Mononuclear cell (primary cell): ENCODE results near the gene RASGEF1B. TPM values are rescaled to one million over a fixed set of nuclear protein-coding genes. Genes with fewer than 3 reads are reported as not detected.
"Not testable (repeated sequence)": the region's sequence is repeated elsewhere in the genome, so short reads cannot be mapped to it uniquely, and the experiment has no call there.

ENCODE experiments used
- H3K27me3 ChIP-seq: 2 replicates; pipeline ENCODE4 v1.6.0; 2011; ENCODE audit warnings: low read length, control low read depth; ENCODE audit not compliant: insufficient read depth
- H3K4me1 ChIP-seq: 2 replicates; pipeline ENCODE4 v1.5.1; 2011; ENCODE audit warnings: mild to moderate bottlenecking, low read length, control low read depth; ENCODE audit not compliant: insufficient read depth
- H3K4me3 ChIP-seq: 2 replicates; pipeline ENCODE4 v1.5.1; 2011; ENCODE audit warnings: mild to moderate bottlenecking, low read length, moderate library complexity
- H3K9me3 ChIP-seq: 2 replicates; pipeline ENCODE4 v1.5.1; 2011; ENCODE audit warnings: low read depth, mild to moderate bottlenecking, control low read depth, low read length
- total RNA-seq: library from RNA; depleted of rRNA; stranded (reverse); fragments of >200 nt; gene quantifications from one replicate; pipeline ENCODE4 v1.2.3, GENCODE V29; 2012

RASGEF1B gene
- total RNA-seq, 1 donor: 270 TPM

GRCh38 chr4:81482326-81482725 lies 10.6 kb upstream of the RASGEF1B start:
- Histone ChIP-seq H3K27me3 (no peaks in the 10 kb centered on the region), H3K4me1 (peaks cover 6% of the 10 kb centered on the region), H3K4me3 (no peak overlapping the region), H3K9me3 (no peaks in the 10 kb centered on the region)

GRCh38 chr4:81481151-81481550 lies 9.4 kb upstream of the RASGEF1B start:
- H3K27me3 ChIP-seq: no peaks in the 10 kb centered on the region
- H3K4me1 ChIP-seq: peaks cover 6% of the 10 kb centered on the region
- H3K9me3 ChIP-seq: no peaks in the 10 kb centered on the region

GRCh38 chr4:81479573-81479972 lies 7.9 kb upstream of the RASGEF1B start:
- H3K4me3 ChIP-seq, H3K4me1 ChIP-seq, H3K27me3 ChIP-seq, H3K9me3 ChIP-seq: not testable (repeated sequence)

More at GRCh38 chr4:81481151-81481550, 9.4 kb upstream of the RASGEF1B start:
- H3K4me3 ChIP-seq: no peak overlapping the region

DNA sequence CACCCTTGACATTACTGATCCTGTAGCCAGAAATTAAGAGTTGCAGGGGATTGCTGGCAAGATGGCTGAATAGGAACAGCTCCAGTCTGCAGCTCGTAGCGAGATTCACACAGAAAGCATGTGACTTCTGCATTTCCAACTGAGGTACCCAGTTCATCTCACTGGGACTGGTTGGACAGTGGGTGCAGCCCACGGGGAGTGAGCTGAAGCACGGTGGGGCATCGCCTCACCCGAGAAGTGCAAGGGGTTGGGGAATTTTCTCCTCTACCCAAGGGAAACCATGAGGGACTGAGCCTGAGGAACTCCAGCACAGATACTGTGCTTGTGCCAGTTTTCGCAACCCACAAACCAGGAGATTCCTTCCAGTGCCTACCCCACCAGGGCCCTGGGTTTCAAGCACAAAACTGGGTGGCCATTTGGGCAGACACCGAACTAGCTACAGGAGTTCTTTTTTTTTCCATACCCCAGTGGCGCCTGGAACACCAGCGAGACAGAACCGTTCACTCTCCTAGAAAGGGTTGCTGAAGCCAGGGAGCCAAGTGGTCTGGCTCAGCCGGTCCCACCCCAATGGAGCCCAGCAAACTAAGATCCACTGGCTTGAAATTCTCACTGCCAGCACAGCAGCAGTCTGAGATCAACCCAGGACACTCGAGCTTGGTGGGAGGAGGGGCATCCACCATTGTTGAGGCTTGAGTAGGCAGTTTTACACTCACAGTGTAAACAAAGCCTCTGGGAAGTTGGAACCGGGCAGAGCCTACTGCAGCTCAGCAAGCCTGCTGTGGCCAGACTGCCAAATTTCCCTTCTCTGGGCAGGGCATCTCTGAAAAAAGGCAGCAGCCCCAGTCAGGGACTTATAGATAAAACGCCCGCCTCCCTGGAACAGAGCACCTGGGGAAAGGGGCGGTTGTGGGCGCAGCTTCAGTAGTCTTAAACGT lies 1.9 kb upstream of the RASGEF1B start:
- H3K4me3 ChIP-seq: not testable (repeated sequence)

GRCh38 chr4:81472281-81473182 lies 825 bp upstream of the RASGEF1B start:
- H3K9me3 ChIP-seq: no peaks in the 10 kb centered on the region
- H3K4me3 ChIP-seq: peak overlapping the region; percentile 79
- no peaks in the 10 kb centered on the region for H3K27me3 ChIP-seq
- peaks cover 31% of the 10 kb centered on the region for H3K4me1 ChIP-seq

More for the DNA sequence above, 1.9 kb upstream of the RASGEF1B start:
- not testable (repeated sequence) for H3K27me3 ChIP-seq, H3K9me3 ChIP-seq
- peaks cover 30% of the 10 kb centered on the region for H3K4me1 ChIP-seq

DNA sequence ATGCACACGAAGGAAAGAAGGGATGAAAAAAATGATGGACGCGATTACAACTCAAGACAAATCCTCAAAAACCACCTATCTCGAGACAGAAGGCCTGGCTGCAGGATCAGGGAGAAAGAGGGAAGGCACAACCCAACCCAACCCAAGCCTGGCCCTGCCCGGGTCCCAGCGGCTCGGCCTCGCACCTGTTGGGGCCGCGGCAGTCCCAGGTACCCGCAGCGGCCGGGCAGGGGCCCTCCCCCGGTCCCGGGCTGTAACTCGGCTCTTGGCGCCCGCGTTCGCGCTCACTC lies 464 bp downstream of the RASGEF1B start:
- no peaks in the 10 kb centered on the region for H3K9me3 ChIP-seq
- peaks cover 31% of the 10 kb centered on the region for H3K4me1 ChIP-seq
- H3K27me3 ChIP-seq: no peaks in the 10 kb centered on the region
- peak overlapping the region; percentile 79 for H3K4me3 ChIP-seq

- no peaks in the 10 kb centered on the region for H3K27me3 ChIP-seq
- no peaks in the 10 kb centered on the region for H3K9me3 ChIP-seq
- peak overlapping the region; percentile 79 for H3K4me3 ChIP-seq
- peaks cover 31% of the 10 kb centered on the region for H3K4me1 ChIP-seq
These were observed 1.0 kb downstream of the RASGEF1B start for GRCh38 chr4:81470456-81471297.

DNA sequence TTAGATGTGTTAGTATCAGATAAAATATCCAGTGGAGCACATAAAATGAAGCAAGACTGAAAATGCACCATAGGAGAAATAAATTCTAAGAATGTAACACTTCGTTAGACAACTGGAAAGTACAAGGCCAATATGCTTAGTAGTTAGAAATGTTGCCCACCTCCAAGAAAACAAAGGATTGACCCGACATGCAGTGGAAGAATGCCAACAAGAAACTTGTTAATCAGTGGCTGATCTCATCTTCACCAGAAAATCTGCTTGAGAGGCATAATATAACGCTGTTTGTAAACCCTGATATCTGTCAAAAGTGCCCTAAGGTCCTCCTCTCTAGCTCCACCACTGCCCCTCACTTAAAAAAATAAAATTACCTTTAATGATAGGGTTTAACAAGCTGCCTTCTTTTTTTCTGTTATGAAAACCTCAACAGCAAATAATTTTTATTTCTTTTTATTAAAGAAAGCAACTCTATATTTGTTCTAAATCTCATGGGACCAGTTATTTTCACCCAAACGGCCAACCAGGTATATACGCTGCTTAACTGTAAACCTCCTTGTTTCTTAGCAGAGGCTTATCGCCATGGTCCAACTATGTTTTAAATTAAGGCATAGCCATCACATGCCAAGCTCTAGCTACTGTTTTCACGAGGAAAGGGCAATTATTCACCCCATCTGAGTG lies 1.8 kb downstream of the RASGEF1B start:
- H3K4me1 ChIP-seq: peaks cover 31% of the 10 kb centered on the region
- H3K4me3 ChIP-seq: peak overlapping the region; percentile 79
- no peaks in the 10 kb centered on the region for H3K9me3 ChIP-seq
- H3K27me3 ChIP-seq: no peaks in the 10 kb centered on the region

DNA sequence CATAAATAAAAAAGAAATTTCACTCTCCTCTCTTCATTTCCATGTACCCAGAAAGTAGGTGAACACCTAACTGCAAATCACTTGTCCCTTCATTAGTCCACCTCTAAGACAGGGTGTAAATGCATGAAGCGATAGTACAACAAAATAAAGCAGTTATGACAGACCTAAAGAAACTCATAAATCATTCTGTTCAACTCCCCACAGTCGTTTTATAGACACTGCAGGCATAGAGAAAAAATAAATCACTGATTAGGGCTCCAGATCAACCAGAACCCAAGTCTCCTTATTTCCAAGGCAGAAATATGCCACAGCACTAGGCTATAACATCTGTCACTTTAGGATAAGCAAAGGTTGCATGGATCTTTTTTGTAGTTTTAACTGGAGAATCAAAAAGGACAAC lies 3.0 kb downstream of the RASGEF1B start:
- H3K4me3 ChIP-seq: no peak overlapping the region
- peaks cover 31% of the 10 kb centered on the region for H3K4me1 ChIP-seq
- H3K9me3 ChIP-seq: no peaks in the 10 kb centered on the region
- H3K27me3 ChIP-seq: no peaks in the 10 kb centered on the region

DNA sequence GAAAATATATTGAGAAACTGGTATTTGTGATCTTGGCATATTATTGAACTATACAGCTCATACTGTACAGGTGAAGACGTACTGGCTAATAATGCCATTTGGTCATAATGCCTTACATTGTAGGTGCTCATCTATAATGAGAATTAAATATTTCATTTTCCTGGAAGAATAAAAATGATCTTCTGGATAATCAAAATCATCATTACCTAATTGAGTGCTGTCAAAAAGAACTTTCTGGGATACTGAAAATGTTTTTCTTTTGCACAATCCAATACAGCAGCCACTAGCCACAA lies 4.1 kb downstream of the RASGEF1B start:
- Histone ChIP-seq H3K4me1 (peaks cover 21% of the 10 kb centered on the region), H3K9me3 (no peaks in the 10 kb centered on the region), H3K27me3 (no peaks in the 10 kb centered on the region), H3K4me3 (no peak overlapping the region)

- Histone ChIP-seq H3K4me1 (peaks cover 17% of the 10 kb centered on the region), H3K9me3 (no peaks in the 10 kb centered on the region), H3K4me3 (no peak overlapping the region), H3K27me3 (no peaks in the 10 kb centered on the region)
These were observed 4.7 kb downstream of the RASGEF1B start for GRCh38 chr4:81466841-81467671.

- no peaks in the 10 kb centered on the region for H3K27me3 ChIP-seq
- H3K4me1 ChIP-seq: peaks cover 17% of the 10 kb centered on the region
- no peak overlapping the region for H3K4me3 ChIP-seq
- no peaks in the 10 kb centered on the region for H3K9me3 ChIP-seq
These were observed 6.0 kb downstream of the RASGEF1B start for GRCh38 chr4:81465406-81466340.

DNA sequence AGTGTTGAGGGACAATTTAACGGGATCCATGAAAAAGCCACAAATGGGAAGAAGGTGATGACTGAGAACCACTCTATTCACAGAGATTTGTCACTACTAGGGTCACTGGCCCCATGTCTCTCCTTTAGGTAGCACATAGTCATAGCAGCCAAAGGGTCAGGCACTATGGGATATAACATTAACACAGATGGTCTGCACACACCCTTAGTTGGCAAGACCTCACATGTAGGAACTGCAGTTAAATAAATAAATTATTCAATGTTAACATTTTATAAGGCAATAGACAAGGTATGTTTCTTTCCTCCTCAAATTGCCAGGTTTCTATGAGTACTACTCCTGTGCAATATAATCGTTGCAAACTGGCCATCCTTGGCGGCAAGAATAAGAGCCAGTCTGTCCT lies 10.9 kb downstream of the RASGEF1B start:
- Histone ChIP-seq H3K4me3 (no peak overlapping the region), H3K27me3 (no peaks in the 10 kb centered on the region), H3K9me3 (no peaks in the 10 kb centered on the region), H3K4me1 (no peaks in the 10 kb centered on the region)
